ENCODE data around the gene FANCC. TPM values are rescaled to one million over a fixed set of nuclear protein-coding genes. Genes with fewer than 3 reads are reported as not detected.

Gene FANCC
- total and polyA plus RNA-seq, 2 of the 13 experiments (the other 11 are each of a cell fraction or from before 2014, with no cell fraction given), result 7.4 to 8.6 TPM

DNA sequence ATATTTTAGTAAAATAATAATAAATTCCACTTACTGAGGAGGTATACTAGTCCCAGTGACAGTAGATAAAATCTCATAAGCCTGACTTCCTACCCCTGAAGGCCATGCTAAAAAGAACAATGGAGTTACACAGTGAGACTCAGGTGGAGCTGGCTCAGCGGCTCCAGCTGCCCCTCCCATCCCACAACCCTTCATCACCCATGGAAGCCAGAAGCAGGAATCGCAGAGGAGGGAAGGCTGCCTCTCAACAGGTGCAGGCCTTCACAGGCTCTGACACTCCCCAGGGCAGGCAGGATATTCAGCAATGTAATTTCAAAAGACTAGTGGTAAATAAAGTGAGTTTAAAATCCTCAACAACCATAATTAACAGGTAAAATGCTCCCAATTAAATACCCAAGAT is 67.5 kb downstream of the FANCC start:
- FAIRE-seq, result peak; percentile 59
- peak; percentile 65 for DNase-seq (ENCODE audit: low spot score)

More for the DNA sequence above, 67.5 kb downstream of the FANCC start:
- Histone ChIP-seq H2AFZ (ENCODE audit: low read length) (no peak overlapping the region), H3K9me3 (ENCODE audit: low read length) (no peaks in the 10 kb centered on the region), H3K36me3 (replicated peaks in 1 of 2; ENCODE audit: control insufficient read depth in 1 of 2, insufficient read depth in 2 of 2, low read length in 2 of 2) (peaks cover 1 to 23% of the 10 kb centered on the region in 2 experiments; a peak in 4 of 5 replicates), H3K27me3 (ENCODE audit: control insufficient read depth in 1 of 2, insufficient read depth in 2 of 2, low read length in 2 of 2) (no peaks in the 10 kb centered on the region), H3K27ac (ENCODE audit: extremely low read length, insufficient read depth, low read length) (no peak overlapping the region), H3K4me3 (replicated peaks in 1 of 3; ENCODE audit: insufficient read depth in 1 of 3, low read depth in 2 of 3, low read length in 3 of 3) (no peak overlapping the region), H3K4me1 (ENCODE audit: insufficient read depth, low read length) (peaks cover 12% of the 10 kb centered on the region), H3K4me2 (ENCODE audit: low read depth, low read length) (no peak overlapping the region), H4K20me1 (ENCODE audit: insufficient read depth, low read length) (no peaks in the 10 kb centered on the region), H3K79me2 (ENCODE audit: insufficient read depth, low read length) (peaks cover 3% of the 10 kb centered on the region), H3K9ac (ENCODE audit: insufficient read depth, low read depth, low read length) (no peak overlapping the region)
- peak; percentile 83 for ATAC-seq
- 42% methylated on average over 2 of the region's 2 CpGs for WGBS (ENCODE audit: low lambda C conversion rate)
- ChIA-PET CTCF (ENCODE audit: low intra/inter-chr PET ratio, low total read pairs) (no interaction called here), POLR2A (no interaction called here)
- intact Hi-C loops (cut with micrococcal nuclease; ENCODE audit: unreplicated experiment) (no loop called here), in situ Hi-C loops (cut with HindIII; ENCODE audit: extremely low pct_ligation_motif_present, low pct_unique_long_range_greater_than_20kb) (no loop called here)
- TF ChIP-seq SOX5 (CRISPR knock-in tag; IDR thresholded peaks at IDR 0.05; ENCODE audit: borderline replicate concordance) (peak; percentile 54; the same call in 1 of the 2 replicates), FOXM1 (CRISPR knock-in tag; IDR thresholded peaks at IDR 0.05) (no peak), SOX13 (IDR thresholded peaks at IDR 0.05) (no peak), SOX13 (CRISPR knock-in tag; conservative IDR thresholded peaks at IDR 0.05 in 1 of 2, IDR thresholded peaks at IDR 0.05 in 1 of 2) (peak in 1 of 2 experiments; percentile 75; a peak in 2 of 4 replicates)
- TF ChIP-seq, protein P1, sequence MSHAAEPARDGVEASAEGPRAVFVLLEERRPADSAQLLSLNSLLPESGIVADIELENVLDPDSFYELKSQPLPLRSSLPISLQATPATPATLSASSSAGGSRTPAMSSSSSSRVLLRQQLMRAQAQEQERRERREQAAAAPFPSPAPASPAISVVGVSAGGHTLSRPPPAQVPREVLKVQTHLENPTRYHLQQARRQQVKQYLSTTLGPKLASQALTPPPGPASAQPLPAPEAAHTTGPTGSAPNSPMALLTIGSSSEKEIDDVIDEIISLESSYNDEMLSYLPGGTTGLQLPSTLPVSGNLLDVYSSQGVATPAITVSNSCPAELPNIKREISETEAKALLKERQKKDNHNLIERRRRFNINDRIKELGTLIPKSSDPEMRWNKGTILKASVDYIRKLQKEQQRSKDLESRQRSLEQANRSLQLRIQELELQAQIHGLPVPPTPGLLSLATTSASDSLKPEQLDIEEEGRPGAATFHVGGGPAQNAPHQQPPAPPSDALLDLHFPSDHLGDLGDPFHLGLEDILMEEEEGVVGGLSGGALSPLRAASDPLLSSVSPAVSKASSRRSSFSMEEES (CRISPR knock-in tag; IDR thresholded peaks at IDR 0.05), result no peak
- TF ChIP-seq, protein P2, sequence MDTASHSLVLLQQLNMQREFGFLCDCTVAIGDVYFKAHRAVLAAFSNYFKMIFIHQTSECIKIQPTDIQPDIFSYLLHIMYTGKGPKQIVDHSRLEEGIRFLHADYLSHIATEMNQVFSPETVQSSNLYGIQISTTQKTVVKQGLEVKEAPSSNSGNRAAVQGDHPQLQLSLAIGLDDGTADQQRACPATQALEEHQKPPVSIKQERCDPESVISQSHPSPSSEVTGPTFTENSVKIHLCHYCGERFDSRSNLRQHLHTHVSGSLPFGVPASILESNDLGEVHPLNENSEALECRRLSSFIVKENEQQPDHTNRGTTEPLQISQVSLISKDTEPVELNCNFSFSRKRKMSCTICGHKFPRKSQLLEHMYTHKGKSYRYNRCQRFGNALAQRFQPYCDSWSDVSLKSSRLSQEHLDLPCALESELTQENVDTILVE (CRISPR knock-in tag; IDR thresholded peaks at IDR 0.05), result no peak
- TF ChIP-seq, protein P3, sequence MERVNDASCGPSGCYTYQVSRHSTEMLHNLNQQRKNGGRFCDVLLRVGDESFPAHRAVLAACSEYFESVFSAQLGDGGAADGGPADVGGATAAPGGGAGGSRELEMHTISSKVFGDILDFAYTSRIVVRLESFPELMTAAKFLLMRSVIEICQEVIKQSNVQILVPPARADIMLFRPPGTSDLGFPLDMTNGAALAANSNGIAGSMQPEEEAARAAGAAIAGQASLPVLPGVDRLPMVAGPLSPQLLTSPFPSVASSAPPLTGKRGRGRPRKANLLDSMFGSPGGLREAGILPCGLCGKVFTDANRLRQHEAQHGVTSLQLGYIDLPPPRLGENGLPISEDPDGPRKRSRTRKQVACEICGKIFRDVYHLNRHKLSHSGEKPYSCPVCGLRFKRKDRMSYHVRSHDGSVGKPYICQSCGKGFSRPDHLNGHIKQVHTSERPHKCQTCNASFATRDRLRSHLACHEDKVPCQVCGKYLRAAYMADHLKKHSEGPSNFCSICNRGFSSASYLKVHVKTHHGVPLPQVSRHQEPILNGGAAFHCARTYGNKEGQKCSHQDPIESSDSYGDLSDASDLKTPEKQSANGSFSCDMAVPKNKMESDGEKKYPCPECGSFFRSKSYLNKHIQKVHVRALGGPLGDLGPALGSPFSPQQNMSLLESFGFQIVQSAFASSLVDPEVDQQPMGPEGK (CRISPR knock-in tag; IDR thresholded peaks at IDR 0.05), result 0 out of 2 replicates have a peak, but pooled peaks have one; percentile 26
- BruUV-seq (replicated peaks), result no TSS peak
